Measurements from ENCODE around the gene CPB1.

GRCh38 chr3:148854061-148854460 lies 26.4 kb downstream of the CPB1 start:
- TF ChIP-seq CTCF (IDR thresholded peaks at IDR 0.05; ENCODE audit: low read depth, low read length, poor library complexity, severe bottlenecking) (no peak), EZH2phosphoT487 (IDR thresholded peaks at IDR 0.05; ENCODE audit: borderline replicate concordance, low read length) (no peak)
